ENCODE data around the gene VSTM4.

The VSTM4 gene

GRCh38 chr10:49049660-49050059, 65.7 kb downstream of the VSTM4 start:
- in situ Hi-C loops (cut with HindIII; ENCODE audit: low sequenced_read_pairs): no loop called here

GRCh38 chr10:49047128-49047639, 68.1 kb downstream of the VSTM4 start:
- in situ Hi-C loops (cut with HindIII; ENCODE audit: low sequenced_read_pairs): no loop called here

DNA sequence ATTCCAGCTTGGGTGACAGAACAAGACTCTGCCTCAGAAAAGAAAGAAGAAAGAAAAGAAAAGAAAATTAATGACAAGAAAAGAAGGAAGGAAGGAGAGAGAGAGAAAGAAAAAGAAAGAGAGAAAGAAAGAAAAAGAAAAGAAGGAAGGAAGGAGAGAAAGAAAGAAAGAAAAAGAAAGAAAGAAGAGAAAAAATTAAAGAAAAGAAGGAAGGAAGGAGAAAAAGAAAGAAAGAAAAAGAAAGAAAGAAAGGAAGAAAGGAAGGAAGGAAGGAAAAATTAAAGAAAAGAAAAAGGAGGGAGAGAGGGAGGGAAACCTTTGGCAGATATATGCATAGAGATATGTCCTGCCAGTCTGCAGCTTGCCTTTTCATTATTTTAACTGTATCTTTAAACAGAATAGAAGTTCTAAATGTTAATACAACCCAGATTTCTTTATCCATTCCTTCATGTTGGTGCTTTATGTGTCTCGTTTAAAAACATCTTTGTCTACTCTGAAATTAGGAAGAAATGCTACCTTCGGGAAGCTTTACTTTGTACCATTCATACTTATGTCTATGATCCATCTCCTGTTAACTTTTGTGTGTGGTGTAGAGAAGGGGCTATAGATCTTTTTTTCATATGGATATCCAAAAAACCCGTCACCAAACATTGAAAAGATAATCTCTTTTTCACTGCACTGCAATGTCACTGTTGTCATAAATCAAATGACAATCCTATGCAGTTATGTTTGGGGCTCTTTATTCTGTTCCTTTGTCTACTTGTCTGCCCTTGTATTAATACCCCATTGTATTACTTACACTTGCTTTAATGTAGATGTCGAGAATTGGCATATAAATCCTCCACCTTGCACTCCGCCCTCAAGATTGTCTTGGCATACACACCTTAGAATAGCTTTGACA, 70.8 kb downstream of the VSTM4 start:
- in situ Hi-C loops (cut with HindIII; ENCODE audit: low sequenced_read_pairs): no loop called here

DNA sequence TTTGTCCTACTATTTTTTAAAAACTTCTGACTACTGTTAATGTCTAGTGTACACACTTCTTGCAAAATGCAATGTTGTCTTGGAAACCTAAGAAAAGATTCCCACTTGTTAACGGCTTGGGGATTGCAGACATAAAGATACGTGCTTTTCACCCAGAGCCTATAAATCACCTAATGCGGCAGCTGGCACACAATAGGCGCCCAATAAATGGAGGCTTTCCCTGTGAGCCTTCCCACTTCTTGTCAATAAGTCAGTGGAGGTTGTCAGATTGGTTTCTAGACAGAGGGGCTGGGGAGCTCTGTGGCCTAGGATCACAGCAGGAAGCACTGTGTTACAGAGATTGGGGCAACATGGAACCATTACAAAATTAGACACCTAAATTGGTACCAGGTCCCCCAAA, 74.7 kb downstream of the VSTM4 start:
- in situ Hi-C loops (cut with HindIII; ENCODE audit: low sequenced_read_pairs): no loop called here

GRCh38 chr10:49039409-49039808, 75.9 kb downstream of the VSTM4 start:
- in situ Hi-C loops (cut with HindIII; ENCODE audit: low sequenced_read_pairs): no loop called here

GRCh38 chr10:49038711-49039110, 76.6 kb downstream of the VSTM4 start:
- in situ Hi-C loops (cut with HindIII; ENCODE audit: low sequenced_read_pairs): no loop called here

- in situ Hi-C loops (cut with HindIII; ENCODE audit: low sequenced_read_pairs): no loop called here
These were observed 78.1 kb downstream of the VSTM4 start for GRCh38 chr10:49037187-49037586.

DNA sequence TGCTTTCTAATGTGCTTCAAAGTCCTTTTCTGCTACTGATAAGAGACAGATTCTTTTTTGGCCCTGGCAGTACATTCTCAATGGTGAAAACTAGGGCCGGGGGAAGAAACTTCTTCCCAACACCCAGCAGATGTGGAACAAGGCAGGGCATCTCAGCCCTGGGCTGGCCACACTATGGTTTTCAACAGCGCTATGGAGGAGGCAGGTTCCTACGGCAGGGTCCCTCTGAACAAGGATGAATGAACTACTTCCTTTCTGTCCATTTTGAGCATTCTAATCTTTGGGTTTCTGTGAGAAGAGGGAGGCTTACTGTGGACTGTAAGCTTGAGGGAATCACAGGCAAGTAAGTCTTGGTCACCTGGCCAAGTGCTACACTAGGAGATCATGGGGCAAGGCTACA, 78.7 kb downstream of the VSTM4 start:
- in situ Hi-C loops (cut with HindIII; ENCODE audit: low sequenced_read_pairs): no loop called here

GRCh38 chr10:49035920-49036319, 79.4 kb downstream of the VSTM4 start:
- in situ Hi-C loops (cut with HindIII; ENCODE audit: low sequenced_read_pairs): no loop called here

DNA sequence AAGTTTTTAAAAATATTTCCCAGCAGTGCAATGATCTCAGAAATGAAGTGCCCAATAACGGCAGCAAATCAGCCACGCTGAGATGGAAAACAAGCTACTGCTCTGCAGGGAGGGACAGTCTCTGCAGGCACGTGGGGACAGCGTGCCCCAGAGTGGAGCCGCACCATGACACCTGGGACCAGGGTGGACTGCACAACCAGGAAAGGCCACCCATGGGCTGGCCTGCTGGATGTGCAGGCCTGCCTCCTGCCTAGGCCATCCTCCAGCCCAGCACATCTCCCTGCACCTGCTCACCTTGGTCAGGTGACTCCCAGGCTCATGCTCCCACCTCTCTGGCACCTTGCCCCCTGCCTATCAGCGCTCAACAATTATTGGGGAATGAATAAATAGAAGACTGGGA, 80.4 kb downstream of the VSTM4 start:
- in situ Hi-C loops (cut with HindIII; ENCODE audit: low sequenced_read_pairs): no loop called here

DNA sequence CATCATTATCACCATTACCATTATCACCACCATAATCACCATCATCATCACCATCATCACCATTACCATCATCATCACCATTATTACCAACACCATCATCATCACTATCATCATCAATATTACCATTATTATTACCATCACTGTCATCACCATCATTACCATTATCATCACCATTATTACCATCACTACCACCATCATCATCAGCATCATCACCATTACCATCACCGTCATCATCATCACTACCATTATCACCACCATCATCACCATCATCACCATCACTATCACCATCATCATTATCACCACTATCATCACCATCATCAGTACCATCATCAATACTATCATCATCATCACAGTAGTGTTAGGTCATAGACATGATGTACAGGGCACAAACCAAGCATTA, 81.4 kb downstream of the VSTM4 start:
- in situ Hi-C loops (cut with HindIII; ENCODE audit: low sequenced_read_pairs): no loop called here

- in situ Hi-C loops (cut with HindIII; ENCODE audit: low sequenced_read_pairs): no loop called here
These were observed 85.7 kb downstream of the VSTM4 start for GRCh38 chr10:49029666-49030065.

DNA sequence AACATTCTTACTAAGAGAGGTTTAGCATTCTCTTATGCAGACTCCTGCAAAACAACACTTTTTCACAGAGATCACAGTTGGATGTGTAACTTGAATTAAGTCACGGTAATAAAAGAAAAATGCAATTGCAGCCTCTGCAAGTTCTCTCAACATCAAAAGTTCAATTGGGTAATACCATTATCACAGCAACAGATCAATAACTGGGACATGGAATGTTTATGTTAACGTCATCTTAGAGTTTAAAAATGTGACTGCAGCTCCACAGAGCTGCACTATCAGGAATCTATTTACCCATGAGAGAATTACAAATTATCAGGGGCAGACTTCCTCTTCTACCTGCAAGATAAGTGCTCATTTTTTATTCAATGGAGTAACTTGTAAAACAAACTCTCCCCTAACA, 86.7 kb downstream of the VSTM4 start:
- in situ Hi-C loops (cut with HindIII; ENCODE audit: low sequenced_read_pairs): no loop called here

DNA sequence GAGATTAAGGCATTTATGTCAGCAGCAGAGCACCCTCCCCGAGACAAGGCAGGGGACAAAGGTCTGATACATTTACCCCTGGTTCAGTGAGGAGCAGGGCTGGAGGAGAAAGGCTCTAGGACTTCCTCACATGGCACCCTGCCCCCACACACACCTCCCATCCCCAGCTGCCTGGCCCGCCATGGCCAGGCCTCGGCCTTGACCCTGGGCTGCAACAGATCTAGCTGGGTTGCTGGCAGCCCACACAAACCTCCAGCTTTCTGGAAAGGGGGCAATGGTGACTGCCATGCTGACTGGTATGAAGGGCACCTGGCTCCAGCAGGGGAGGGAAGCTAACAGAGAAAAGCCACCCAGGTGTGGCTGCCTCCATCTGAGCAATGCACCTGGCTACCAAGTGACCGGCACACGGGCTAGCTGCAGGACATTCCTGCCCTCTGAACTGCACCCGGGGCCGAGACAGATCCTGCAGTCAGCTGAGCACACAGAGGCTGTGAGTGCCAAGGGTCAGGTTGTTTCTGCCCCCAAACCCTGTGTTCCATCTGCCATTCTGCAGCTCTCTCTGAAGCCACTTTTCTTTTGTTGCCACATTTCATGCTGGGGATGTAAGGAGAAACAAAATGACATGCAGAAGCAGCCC, 89.9 kb downstream of the VSTM4 start:
- in situ Hi-C loops (cut with HindIII; ENCODE audit: low sequenced_read_pairs): no loop called here

DNA sequence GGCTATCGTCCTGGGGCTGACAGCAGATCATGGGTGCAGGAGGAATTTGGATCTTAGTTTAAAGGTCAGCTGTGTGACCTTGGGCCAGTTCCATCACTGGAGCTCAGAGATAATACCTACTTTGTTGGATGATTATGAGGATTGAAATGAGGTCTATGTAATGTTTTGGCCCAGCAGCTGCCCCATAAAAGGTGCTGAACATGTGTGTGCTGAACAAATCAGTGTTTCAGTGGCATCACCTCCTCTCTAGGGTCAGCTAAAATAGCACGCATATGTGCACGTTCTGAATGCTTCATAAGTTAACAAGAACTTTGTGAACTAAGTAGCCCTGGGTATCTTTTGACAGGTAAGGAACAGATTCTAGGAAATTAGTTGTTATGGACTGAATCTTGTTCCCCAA, 90.8 kb downstream of the VSTM4 start:
- in situ Hi-C loops (cut with HindIII; ENCODE audit: low sequenced_read_pairs): no loop called here

DNA sequence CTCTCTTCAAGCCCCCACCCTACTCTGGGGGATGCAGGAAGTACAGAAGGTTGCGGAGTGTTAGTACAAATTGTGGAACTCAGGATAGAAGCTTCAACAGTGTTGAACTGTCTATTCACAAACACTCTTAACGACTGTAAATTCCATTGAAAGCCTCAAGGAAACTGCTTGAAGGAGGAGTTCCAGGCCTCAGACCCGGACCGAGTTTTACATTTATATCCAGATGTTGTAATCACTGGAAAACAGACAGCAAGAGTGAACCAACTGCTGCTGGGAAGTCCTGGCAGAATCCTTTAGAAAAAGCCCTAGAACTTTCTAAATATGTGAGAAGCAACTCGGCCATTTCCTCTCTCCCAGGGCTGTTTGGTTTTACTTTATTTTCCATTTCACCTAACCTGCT, 91.6 kb downstream of the VSTM4 start:
- in situ Hi-C loops (cut with HindIII; ENCODE audit: low sequenced_read_pairs): no loop called here

- in situ Hi-C loops (cut with HindIII; ENCODE audit: low sequenced_read_pairs): no loop called here
These were observed 92.3 kb downstream of the VSTM4 start for GRCh38 chr10:49023071-49023470.

DNA sequence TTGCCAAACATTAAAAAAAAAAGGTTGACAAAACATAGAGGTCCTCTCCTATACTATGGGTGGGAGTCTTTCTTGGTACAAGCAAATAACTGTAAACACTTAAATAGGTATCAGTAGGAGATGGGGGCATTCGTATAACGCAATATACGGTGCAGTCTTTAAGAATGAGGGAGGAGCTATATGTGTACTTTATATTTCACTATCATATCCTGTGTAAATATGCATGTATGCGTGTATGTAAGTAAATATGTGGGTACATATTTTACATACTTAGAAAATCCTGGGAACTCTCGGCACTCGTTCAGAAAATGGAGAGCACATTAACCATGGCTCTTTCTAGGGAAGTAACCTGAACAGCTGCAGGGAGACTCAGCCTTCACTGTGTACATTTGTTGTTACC, 93.6 kb downstream of the VSTM4 start:
- in situ Hi-C loops (cut with HindIII; ENCODE audit: low sequenced_read_pairs): no loop called here

DNA sequence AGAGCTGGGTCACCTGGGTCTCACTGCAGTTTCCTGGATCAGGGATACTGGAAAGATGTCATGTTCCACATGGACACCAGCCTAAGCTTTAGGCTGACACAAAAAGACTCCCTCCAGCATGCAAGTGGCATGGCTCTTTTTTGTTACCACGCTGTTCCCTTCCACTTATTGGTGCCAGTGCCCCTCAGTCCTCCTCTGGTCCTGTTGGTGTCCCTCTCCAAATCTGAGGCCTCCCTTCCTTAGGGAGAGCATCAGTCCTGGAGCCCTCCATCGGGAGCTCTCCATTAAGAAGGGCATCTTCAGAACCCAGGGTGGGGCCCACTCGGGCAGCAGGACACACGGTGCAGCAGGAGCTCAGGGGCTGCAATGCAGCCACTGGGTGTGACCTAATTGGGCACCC, 99.6 kb downstream of the VSTM4 start:
- in situ Hi-C loops (cut with HindIII; ENCODE audit: low sequenced_read_pairs): no loop called here

DNA sequence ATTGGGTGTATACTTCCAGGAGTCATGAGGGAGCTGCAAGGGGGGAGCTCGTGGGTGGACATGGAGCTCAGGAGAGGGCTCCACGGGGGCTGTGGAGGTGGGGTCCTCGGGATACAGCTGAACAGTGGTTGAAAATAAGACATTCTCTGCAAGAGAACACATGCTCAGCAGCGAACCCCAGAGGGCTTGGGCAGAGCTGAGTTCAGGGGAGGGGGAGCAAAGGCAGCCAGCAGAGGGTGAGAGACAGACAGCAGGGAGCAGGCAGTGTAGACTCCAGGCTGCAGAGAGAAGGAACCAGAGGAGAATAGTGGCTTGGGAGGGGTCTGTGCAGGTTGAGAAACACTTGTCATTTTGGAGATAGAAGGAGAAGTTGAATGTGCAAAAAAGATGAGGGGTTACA, 102.7 kb downstream of the VSTM4 start:
- in situ Hi-C loops (cut with HindIII; ENCODE audit: low sequenced_read_pairs): no loop called here

- in situ Hi-C loops (cut with HindIII; ENCODE audit: low sequenced_read_pairs): no loop called here
These were observed 103.6 kb downstream of the VSTM4 start for GRCh38 chr10:49011756-49012155.

DNA sequence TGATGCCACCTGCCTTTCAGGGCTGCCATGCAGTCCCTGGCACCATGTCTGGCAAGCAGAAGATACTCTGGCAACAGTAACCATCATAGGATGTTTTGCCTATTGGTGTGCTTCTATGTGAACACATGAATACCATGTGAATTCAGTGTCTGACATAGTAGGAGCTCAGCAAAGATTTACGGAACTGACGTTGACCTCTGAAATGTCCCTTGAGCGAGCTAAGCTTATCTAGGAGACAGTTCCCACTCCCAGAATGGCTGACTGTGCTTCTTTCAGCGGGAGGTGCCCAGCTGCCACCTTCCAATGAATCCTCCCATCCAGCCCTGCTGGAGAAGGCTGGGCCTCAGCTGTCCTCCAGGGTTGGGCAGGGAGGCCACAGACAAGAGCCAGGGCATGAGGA, 104.5 kb downstream of the VSTM4 start:
- in situ Hi-C loops (cut with HindIII; ENCODE audit: low sequenced_read_pairs): no loop called here
